HEK293 (cell line): Measurements from ENCODE around the gene UBAC2.
"Not testable (repeated sequence)": the region's sequence is repeated elsewhere in the genome, so short reads cannot be mapped to it uniquely, and the experiment has no call there.

Experiments used
- CTCF ChIA-PET: fragments of 350-600 bp; formaldehyde crosslinking; extraction: SDS; loops from one replicate; lab custom pipeline; 2021; ENCODE audit warnings: antibody characterized with exemption; lab: Yijun Ruan, JAX
- POLR2A ChIA-PET: fragments of 300-600 bp; formaldehyde crosslinking; extraction: SDS; loops from one replicate; lab custom pipeline; 2020; ENCODE audit warnings: antibody characterized with exemption, inconsistent platforms; lab: Yijun Ruan, JAX
- H3K27ac ChIP-seq: fragments of 200-500 bp; sonication (Bioruptor generic); 2 replicates; pipeline ENCODE4 v1.5.1; 2014; ENCODE audit warnings: low read depth, low read length, control low read depth, inconsistent platforms; ENCODE audit errors: extremely low read depth
- H3K36me3 ChIP-seq, 2 experiments: fragments of 200-500 bp in 1 of 2; sonication (Bioruptor generic) in 1 of 2; 1 replicate in 1 of 2; 2 replicates in 1 of 2; pipeline ENCODE4 v1.5.1; 2014 to 2017; ENCODE audit warnings: inconsistent platforms in 2 of 2, low read length in 2 of 2; ENCODE audit not compliant: control insufficient read depth in 2 of 2, insufficient read depth in 1 of 2
- H3K4me1 ChIP-seq: fragments of 200-500 bp; sonication (Bioruptor generic); 2 replicates; pipeline ENCODE4 v1.5.1; 2014; ENCODE audit warnings: mild to moderate bottlenecking, low read length, inconsistent platforms; ENCODE audit not compliant: control insufficient read depth, insufficient read depth
- H3K4me3 ChIP-seq: 2 replicates; pipeline ENCODE4 v1.5.1; 2011; ENCODE audit warnings: low read depth, mild to moderate bottlenecking, control low read depth, low read length, moderate library complexity
- H3K9me3 ChIP-seq: fragments of 200-500 bp; sonication (Bioruptor generic); 2 replicates; pipeline ENCODE4 v1.5.1; 2014; ENCODE audit warnings: low read depth, low read length, inconsistent platforms; ENCODE audit not compliant: control insufficient read depth, insufficient read depth
- GLIS2 ChIP-seq: fragments of 450-650 bp; formaldehyde crosslinking; IDR thresholded peaks from 2 replicates; pipeline ENCODE4 v1.5.1; 2016; ENCODE audit warnings: missing biosample characterization, missing genetic modification characterization
- IKZF3 ChIP-seq: fragments of 450-650 bp; IDR thresholded peaks from 2 replicates; pipeline ENCODE4 v1.5.0; 2018; ENCODE audit warnings: missing biosample characterization, mild to moderate bottlenecking, missing genetic modification characterization, moderate library complexity
- KLF1 ChIP-seq: fragments of 450-650 bp; formaldehyde crosslinking; IDR thresholded peaks from 2 replicates; pipeline ENCODE4 v1.5.1; 2016; ENCODE audit warnings: missing biosample characterization, missing genetic modification characterization
- ZBTB17 ChIP-seq: fragments of 450-650 bp; formaldehyde crosslinking; IDR thresholded peaks from 2 replicates; pipeline ENCODE4 v1.5.1; 2016; ENCODE audit warnings: missing biosample characterization, missing genetic modification characterization
- ZBTB48 ChIP-seq: fragments of 450-650 bp; formaldehyde crosslinking; IDR thresholded peaks from 2 replicates; pipeline ENCODE4 v1.5.1; 2016; ENCODE audit warnings: missing biosample characterization, missing genetic modification characterization
- ZNF174 ChIP-seq: fragments of 450-650 bp; formaldehyde crosslinking; IDR thresholded peaks from 2 replicates; pipeline ENCODE4 v1.5.0; 2017; ENCODE audit warnings: missing biosample characterization, mild to moderate bottlenecking, missing genetic modification characterization
- ZNF221 ChIP-seq: fragments of 450-650 bp; formaldehyde crosslinking; IDR thresholded peaks from 2 replicates; pipeline ENCODE4 v1.5.1; 2017; ENCODE audit warnings: missing biosample characterization, missing genetic modification characterization, borderline replicate concordance
- ZNF518A ChIP-seq: fragments of 450-650 bp; formaldehyde crosslinking; conservative IDR thresholded peaks from 2 replicates; pipeline ENCODE4 v1.5.1; 2016; ENCODE audit warnings: low read depth, missing biosample characterization, missing genetic modification characterization
- ZNF530 ChIP-seq: fragments of 450-650 bp; formaldehyde crosslinking; IDR thresholded peaks from 2 replicates; pipeline ENCODE4 v1.5.1; 2016; ENCODE audit warnings: low read depth, missing biosample characterization, missing genetic modification characterization
- ZNF544 ChIP-seq: fragments of 450-650 bp; formaldehyde crosslinking; IDR thresholded peaks from 2 replicates; pipeline ENCODE4 v1.5.0; 2017; ENCODE audit warnings: missing biosample characterization, missing genetic modification characterization
- ZNF555 ChIP-seq: fragments of 450-650 bp; formaldehyde crosslinking; conservative IDR thresholded peaks from 2 replicates; pipeline ENCODE4 v1.5.1; 2017; ENCODE audit warnings: missing biosample characterization, mild to moderate bottlenecking, missing genetic modification characterization, inconsistent platforms
- ZNF558 ChIP-seq: fragments of 450-650 bp; formaldehyde crosslinking; IDR thresholded peaks from 2 replicates; pipeline ENCODE4 v1.5.1; 2016; ENCODE audit warnings: missing biosample characterization, missing genetic modification characterization
- ZNF658 ChIP-seq: fragments of 450-650 bp; formaldehyde crosslinking; IDR thresholded peaks from 2 replicates; pipeline ENCODE4; 2016; ENCODE audit warnings: missing biosample characterization, missing genetic modification characterization
- ZNF670 ChIP-seq: fragments of 450-650 bp; formaldehyde crosslinking; IDR thresholded peaks from 2 replicates; pipeline ENCODE4 v1.5.1; 2016; ENCODE audit warnings: missing biosample characterization, missing genetic modification characterization, low read depth
- ZNF768 ChIP-seq: fragments of 450-650 bp; formaldehyde crosslinking; IDR thresholded peaks from 2 replicates; pipeline ENCODE4 v1.5.1; 2018; ENCODE audit warnings: missing biosample characterization, mild to moderate bottlenecking, missing genetic modification characterization
- ZSCAN4 ChIP-seq: fragments of 450-650 bp; formaldehyde crosslinking; IDR thresholded peaks from 2 replicates; pipeline ENCODE4 v1.5.1; 2017; ENCODE audit warnings: missing biosample characterization, missing genetic modification characterization
- ZSCAN5A ChIP-seq: fragments of 450-650 bp; formaldehyde crosslinking; IDR thresholded peaks from 2 replicates; pipeline ENCODE4 v1.5.1; 2016; ENCODE audit warnings: missing biosample characterization, missing genetic modification characterization
- TF ChIP-seq, protein P1 (sequence below): fragments of 450-650 bp; formaldehyde crosslinking; IDR thresholded peaks from 2 replicates; pipeline ENCODE4 v1.5.1; 2016; ENCODE audit warnings: missing biosample characterization, missing genetic modification characterization
- TF ChIP-seq, protein P2 (sequence below): fragments of 450-650 bp; formaldehyde crosslinking; IDR thresholded peaks from 2 replicates; pipeline ENCODE4 v1.5.1; 2017; ENCODE audit warnings: missing biosample characterization, missing genetic modification characterization

Gene UBAC2

DNA sequence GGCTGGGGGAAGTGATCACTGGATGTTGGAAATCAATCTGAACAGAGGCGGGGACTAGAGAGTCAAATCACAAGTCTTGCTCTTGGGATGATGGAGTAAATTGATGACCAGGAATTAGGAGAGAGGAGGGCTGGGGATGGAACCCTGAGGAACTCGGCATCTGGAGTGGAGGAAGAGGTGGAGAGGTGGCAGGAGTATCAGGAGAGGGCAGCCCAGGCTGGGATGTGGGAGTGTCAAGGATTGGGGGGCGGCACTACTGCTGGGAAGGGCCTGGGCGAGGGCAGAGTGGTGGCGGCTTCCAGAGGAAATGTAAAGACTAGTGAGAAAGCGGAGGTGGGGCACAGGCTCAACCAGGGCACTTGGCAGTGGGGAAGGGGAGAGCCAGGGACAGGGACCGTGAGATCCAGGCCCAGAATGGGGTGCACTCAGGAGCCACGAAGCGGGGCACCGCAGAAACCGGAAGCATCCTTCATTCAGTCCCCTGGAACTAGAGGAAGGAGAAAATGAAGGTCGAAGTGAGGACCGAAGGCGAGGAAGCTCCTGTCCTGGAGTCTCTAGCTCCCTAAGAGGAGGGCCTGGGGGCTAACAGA is 187.8 kb downstream of the UBAC2 start (continued):
- TF ChIP-seq ZSCAN5A (tag by site-specific recombination) (no peak), ZNF670 (tag by site-specific recombination) (no peak), IKZF3 (no peak), ZNF768 (no peak)

GRCh38 chr13:99389094-99389493 is 188.4 kb downstream of the UBAC2 start:
- H3K4me3 ChIP-seq, H3K36me3 ChIP-seq, H3K9me3 ChIP-seq, H3K4me1 ChIP-seq, POLR2A ChIA-PET, H3K27ac ChIP-seq: not testable (repeated sequence)
- CTCF ChIA-PET = interaction anchor here (4.9 kb wide), 1 partner anchor 47 kb away, joined by 33 read pairs; no protein-coding TSS in a partner anchor

DNA sequence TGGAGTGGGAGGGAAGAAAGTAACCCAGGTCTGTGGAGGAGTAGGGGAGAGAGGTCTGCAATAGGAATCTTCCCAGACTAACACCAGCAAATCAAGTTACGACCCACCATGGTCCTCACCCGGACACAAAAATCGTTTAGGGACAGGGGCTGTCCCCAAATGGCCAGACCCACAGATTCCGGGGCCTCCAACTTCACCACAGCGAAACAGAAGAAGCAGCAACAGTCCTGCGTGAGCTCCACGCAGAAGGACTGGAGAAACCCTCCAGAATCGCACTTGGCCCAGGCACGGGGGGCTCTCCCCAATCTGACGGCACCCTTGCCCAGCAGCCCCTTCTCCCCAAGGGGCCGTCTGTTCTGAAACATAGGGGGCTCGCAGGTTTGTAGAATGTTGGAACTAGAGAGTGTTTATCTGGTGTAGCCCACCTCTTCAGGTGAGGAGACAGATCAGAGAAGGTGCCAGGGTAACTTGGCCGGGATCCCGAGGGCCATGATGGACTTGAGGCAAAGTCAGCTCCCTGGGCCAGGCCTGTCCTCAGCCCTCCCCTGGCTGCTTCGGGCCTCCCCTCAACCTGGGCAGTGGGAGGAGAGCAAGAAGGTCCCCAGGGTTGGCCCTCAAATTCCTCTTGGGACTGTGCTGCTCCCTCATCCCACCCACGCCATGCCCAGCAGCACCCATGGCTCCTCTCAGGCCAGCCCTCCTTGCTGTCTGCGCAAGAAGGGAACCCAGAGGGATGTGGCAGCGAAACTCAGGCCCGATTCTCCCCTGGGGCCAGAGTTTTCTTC is 189.1 kb downstream of the UBAC2 start:
- ChIA-PET POLR2A (no interaction called here), CTCF (interaction anchor here (0.5 to 4.9 kb wide), 2 partner anchors 46 to 145 kb away, joined by 3 to 33 read pairs; no protein-coding TSS in a partner anchor)
- H3K27ac ChIP-seq = no peak overlapping the region
- no peak overlapping the region for H3K4me3 ChIP-seq
- H3K9me3 ChIP-seq = no peaks in the 10 kb centered on the region
- H3K4me1 ChIP-seq = no peaks in the 10 kb centered on the region
- H3K36me3 ChIP-seq = peaks cover 0 to 6% of the 10 kb centered on the region in 2 experiments; a peak in 1 of 3 replicates
- TF ChIP-seq ZNF518A (tag by site-specific recombination) = no peak
- TF ChIP-seq ZNF530 (tag by site-specific recombination) = no peak
- TF ChIP-seq GLIS2 (tag by site-specific recombination) = no peak
- TF ChIP-seq, protein P1, sequence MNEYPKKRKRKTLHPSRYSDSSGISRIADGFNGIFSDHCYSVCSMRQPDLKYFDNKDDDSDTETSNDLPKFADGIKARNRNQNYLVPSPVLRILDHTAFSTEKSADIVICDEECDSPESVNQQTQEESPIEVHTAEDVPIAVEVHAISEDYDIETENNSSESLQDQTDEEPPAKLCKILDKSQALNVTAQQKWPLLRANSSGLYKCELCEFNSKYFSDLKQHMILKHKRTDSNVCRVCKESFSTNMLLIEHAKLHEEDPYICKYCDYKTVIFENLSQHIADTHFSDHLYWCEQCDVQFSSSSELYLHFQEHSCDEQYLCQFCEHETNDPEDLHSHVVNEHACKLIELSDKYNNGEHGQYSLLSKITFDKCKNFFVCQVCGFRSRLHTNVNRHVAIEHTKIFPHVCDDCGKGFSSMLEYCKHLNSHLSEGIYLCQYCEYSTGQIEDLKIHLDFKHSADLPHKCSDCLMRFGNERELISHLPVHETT (tag by site-specific recombination) = no peak
- no peak for TF ChIP-seq ZBTB48 (tag by site-specific recombination)
- TF ChIP-seq KLF1 (tag by site-specific recombination) = no peak
- no peak for TF ChIP-seq ZSCAN4 (tag by site-specific recombination)
- no peak for TF ChIP-seq ZNF558 (tag by site-specific recombination)
- no peak for TF ChIP-seq ZNF658
- no peak for TF ChIP-seq ZNF544 (tag by site-specific recombination)
- no peak for TF ChIP-seq ZNF221 (tag by site-specific recombination)
- TF ChIP-seq ZBTB17 (tag by site-specific recombination) = no peak
- TF ChIP-seq ZNF555 (tag by site-specific recombination) = no peak
- TF ChIP-seq ZSCAN5A (tag by site-specific recombination) = no peak
- TF ChIP-seq ZNF174 (tag by site-specific recombination) = no peak
- TF ChIP-seq, protein P2, sequence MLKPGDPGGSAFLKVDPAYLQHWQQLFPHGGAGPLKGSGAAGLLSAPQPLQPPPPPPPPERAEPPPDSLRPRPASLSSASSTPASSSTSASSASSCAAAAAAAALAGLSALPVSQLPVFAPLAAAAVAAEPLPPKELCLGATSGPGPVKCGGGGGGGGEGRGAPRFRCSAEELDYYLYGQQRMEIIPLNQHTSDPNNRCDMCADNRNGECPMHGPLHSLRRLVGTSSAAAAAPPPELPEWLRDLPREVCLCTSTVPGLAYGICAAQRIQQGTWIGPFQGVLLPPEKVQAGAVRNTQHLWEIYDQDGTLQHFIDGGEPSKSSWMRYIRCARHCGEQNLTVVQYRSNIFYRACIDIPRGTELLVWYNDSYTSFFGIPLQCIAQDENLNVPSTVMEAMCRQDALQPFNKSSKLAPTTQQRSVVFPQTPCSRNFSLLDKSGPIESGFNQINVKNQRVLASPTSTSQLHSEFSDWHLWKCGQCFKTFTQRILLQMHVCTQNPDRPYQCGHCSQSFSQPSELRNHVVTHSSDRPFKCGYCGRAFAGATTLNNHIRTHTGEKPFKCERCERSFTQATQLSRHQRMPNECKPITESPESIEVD = no peak
